ENCODE results near the gene PAQR9.
A peak's percentile ranks its signal among the peaks of the same experiment; 100 is the strongest.

PAQR9 gene, protein sequence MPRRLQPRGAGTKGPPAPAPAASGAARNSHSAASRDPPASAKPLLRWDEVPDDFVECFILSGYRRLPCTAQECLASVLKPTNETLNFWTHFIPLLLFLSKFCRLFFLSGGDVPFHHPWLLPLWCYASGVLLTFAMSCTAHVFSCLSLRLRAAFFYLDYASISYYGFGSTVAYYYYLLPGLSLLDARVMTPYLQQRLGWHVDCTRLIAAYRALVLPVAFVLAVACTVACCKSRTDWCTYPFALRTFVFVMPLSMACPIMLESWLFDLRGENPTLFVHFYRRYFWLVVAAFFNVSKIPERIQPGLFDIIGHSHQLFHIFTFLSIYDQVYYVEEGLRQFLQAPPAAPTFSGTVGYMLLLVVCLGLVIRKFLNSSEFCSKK

DNA sequence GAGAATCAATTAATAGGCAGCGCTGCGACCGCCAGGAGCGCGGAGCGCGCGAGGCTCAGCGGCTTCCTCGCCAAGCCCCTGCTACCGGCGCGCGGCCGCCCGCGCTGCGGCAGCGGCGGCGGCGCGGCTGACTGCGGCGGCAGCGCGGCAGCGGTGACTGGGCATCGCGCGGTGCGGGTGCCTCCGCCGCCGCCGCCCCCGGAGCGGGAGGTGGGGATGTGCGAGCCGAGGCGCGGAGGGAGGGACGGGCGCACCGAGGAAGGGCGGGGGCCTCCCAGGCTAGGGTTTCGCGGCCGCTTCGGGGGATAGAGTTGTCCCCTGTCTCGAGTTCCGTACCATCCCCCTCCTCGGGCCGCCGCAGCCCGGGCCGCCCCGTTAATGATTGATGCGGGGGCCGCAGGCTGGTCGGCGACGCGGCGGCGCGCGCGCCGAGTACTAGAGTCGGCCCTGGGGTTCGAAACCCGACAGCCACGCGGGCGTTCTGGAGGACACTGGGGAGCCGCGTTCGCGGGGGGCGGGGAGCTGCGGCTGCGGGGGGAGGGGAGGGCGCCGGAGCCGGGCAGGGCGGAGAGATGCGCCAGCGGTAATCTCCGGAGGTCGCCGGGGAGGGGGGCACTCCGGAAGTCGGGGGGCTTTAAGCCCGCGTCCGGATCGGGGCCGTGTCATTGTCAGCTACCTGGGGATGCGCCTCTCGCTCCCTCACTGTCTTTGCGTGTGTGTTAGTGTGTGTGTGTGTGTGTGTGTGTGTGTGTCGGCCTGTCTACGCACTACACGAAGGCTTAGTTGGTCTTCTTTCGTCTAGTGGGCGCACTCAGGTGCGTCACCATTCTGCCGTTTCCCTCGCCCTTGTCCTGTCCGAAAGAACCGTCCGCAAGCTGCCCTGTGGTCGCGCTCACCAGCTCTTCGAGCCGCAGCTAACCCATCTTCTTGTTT, at the start of gene PAQR9:
Gene PAQR9, minus strand, starts transcription at position 159 of the 933 bp plus-strand sequence. CDS start 338 bp downstream, outside the sequence.
- peaks cover 47% of the 10 kb centered on the region for H3K27me3 ChIP-seq (ENCODE audit: insufficient read depth, low read length)
- no peaks in the 10 kb centered on the region for H3K36me3 ChIP-seq (ENCODE audit: insufficient read depth, low read length)
- peak within 1 kb of the TSS; percentile 74 for H2AFZ ChIP-seq (ENCODE audit: low read length, unreplicated experiment)
- H3K4me1 ChIP-seq (ENCODE audit: control insufficient read depth, insufficient read depth, low read length, unreplicated experiment) = no peaks in the 10 kb centered on the region
- H3K27ac ChIP-seq (ENCODE audit: low read depth, low read length) = no peak within 1 kb of the TSS
- H3K79me2 ChIP-seq (ENCODE audit: control insufficient read depth, insufficient read depth, low read length, unreplicated experiment) = no peaks in the 10 kb centered on the region
- H3K4me3 ChIP-seq (ENCODE audit: low read depth, low read length) = peak within 1 kb of the TSS; percentile 85

DNA sequence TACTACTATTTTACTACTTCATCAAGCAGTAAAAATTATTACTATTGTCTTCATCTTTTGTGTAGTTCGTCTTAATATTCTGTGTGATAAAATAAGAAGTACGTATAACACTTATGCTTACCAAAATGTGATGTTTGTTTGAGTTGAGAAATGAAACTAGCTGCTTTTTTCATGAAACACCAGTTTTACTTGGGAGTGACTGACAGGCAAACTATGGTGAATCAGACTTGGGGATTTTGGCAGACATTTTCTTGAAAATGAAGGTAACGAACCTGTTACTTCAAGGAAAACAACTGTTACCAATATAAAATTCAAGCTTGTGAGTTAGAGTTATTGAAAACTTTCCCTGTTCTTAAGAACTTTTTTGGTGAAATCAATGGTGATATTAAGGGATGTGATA, 48.2 kb upstream of the PAQR9 start:
- Histone ChIP-seq H3K27ac (ENCODE audit: low read depth, low read length) (no peak overlapping the region), H3K79me2 (ENCODE audit: control insufficient read depth, insufficient read depth, low read length, unreplicated experiment) (peaks cover 80% of the 10 kb centered on the region), H3K4me3 (ENCODE audit: low read depth, low read length) (no peak overlapping the region; the same call in 1 of the 2 replicates), H3K27me3 (ENCODE audit: insufficient read depth, low read length) (no peaks in the 10 kb centered on the region), H2AFZ (ENCODE audit: low read length, unreplicated experiment) (no peak overlapping the region), H3K36me3 (ENCODE audit: insufficient read depth, low read length) (peaks cover 9% of the 10 kb centered on the region), H3K4me1 (ENCODE audit: control insufficient read depth, insufficient read depth, low read length, unreplicated experiment) (peaks cover 24% of the 10 kb centered on the region)

GRCh38 chr3:143010024-143010423, 46.5 kb upstream of the PAQR9 start:
- Histone ChIP-seq H2AFZ (ENCODE audit: low read length, unreplicated experiment) (no peak overlapping the region), H3K36me3 (ENCODE audit: insufficient read depth, low read length) (no peaks in the 10 kb centered on the region; the same call in 1 of the 2 replicates), H3K4me1 (ENCODE audit: control insufficient read depth, insufficient read depth, low read length, unreplicated experiment) (peaks cover 34% of the 10 kb centered on the region), H3K4me3 (ENCODE audit: low read depth, low read length) (no peak overlapping the region), H3K27ac (ENCODE audit: low read depth, low read length) (no peak overlapping the region), H3K79me2 (ENCODE audit: control insufficient read depth, insufficient read depth, low read length, unreplicated experiment) (peaks cover 94% of the 10 kb centered on the region), H3K27me3 (ENCODE audit: insufficient read depth, low read length) (no peaks in the 10 kb centered on the region)

GRCh38 chr3:143004823-143005222, 41.3 kb upstream of the PAQR9 start:
- peak overlapping the region; percentile 43 for H3K4me3 ChIP-seq (ENCODE audit: low read depth, low read length)
- peaks cover 31% of the 10 kb centered on the region for H3K4me1 ChIP-seq (ENCODE audit: control insufficient read depth, insufficient read depth, low read length, unreplicated experiment)
- H2AFZ ChIP-seq (ENCODE audit: low read length, unreplicated experiment) = no peak overlapping the region
- H3K27ac ChIP-seq (ENCODE audit: low read depth, low read length) = no peak overlapping the region
- H3K36me3 ChIP-seq (ENCODE audit: insufficient read depth, low read length) = no peaks in the 10 kb centered on the region
- peaks cover 89% of the 10 kb centered on the region for H3K79me2 ChIP-seq (ENCODE audit: control insufficient read depth, insufficient read depth, low read length, unreplicated experiment)
- H3K27me3 ChIP-seq (ENCODE audit: insufficient read depth, low read length) = no peaks in the 10 kb centered on the region

GRCh38 chr3:143002727-143003126, 39.3 kb upstream of the PAQR9 start:
- Histone ChIP-seq H3K4me1 (ENCODE audit: control insufficient read depth, insufficient read depth, low read length, unreplicated experiment) (peaks cover 27% of the 10 kb centered on the region), H3K79me2 (ENCODE audit: control insufficient read depth, insufficient read depth, low read length, unreplicated experiment) (peaks cover 74% of the 10 kb centered on the region), H2AFZ (ENCODE audit: low read length, unreplicated experiment) (peak overlapping the region; percentile 83), H3K27ac (ENCODE audit: low read depth, low read length) (peak overlapping the region; percentile 91), H3K36me3 (ENCODE audit: insufficient read depth, low read length) (no peaks in the 10 kb centered on the region), H3K27me3 (ENCODE audit: insufficient read depth, low read length) (no peaks in the 10 kb centered on the region), H3K4me3 (ENCODE audit: low read depth, low read length) (peak overlapping the region; percentile 83)

DNA sequence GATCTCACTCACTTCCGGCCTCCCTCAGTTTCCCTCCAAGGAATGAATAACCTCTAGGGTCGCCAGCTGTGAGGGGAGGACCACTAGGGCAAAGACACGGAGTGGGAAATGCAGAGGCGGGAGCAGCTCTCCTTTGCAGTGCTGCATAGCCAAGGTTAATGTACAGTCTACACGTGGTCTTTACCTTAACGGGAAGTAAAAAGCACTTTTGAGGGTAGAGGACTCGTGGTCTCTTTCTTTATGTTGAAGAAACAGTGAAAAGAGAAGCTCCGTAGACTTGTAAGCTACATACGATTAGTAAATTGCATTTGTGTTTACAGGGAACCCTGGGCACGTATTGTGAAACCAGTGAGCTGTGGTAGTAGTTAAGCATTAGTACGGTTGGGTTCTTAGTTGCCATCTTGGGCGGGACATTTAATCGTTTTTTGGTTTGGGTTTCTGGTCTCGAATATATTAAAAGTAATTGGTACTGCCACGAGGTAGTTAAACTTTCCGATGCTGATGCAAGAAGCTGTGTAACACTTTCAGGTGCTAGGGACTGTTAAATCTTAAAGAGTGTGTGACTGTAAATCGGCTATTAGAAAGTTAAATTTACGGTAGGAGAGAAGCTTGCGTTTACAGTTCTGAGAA, 38.7 kb upstream of the PAQR9 start:
- Histone ChIP-seq H2AFZ (ENCODE audit: low read length, unreplicated experiment) (peak overlapping the region; percentile 83), H3K4me1 (ENCODE audit: control insufficient read depth, insufficient read depth, low read length, unreplicated experiment) (peaks cover 25% of the 10 kb centered on the region), H3K36me3 (ENCODE audit: insufficient read depth, low read length) (no peaks in the 10 kb centered on the region), H3K27ac (ENCODE audit: low read depth, low read length) (peak overlapping the region; percentile 91), H3K27me3 (ENCODE audit: insufficient read depth, low read length) (no peaks in the 10 kb centered on the region), H3K79me2 (ENCODE audit: control insufficient read depth, insufficient read depth, low read length, unreplicated experiment) (peaks cover 69% of the 10 kb centered on the region), H3K4me3 (ENCODE audit: low read depth, low read length) (peak overlapping the region; percentile 83)

GRCh38 chr3:143001369-143002082, 38.1 kb upstream of the PAQR9 start, which contains the start of gene U2SURP:
Gene U2SURP (plus strand): TSS chr3:143001570. CDS start chr3:143001629, 59 bp downstream.
- H3K27me3 ChIP-seq (ENCODE audit: insufficient read depth, low read length) = no peaks in the 10 kb centered on the region
- peak within 1 kb of the TSS; percentile 83 for H3K4me3 ChIP-seq (ENCODE audit: low read depth, low read length)
- H3K79me2 ChIP-seq (ENCODE audit: control insufficient read depth, insufficient read depth, low read length, unreplicated experiment) = peaks cover 62% of the 10 kb centered on the region
- H3K4me1 ChIP-seq (ENCODE audit: control insufficient read depth, insufficient read depth, low read length, unreplicated experiment) = peaks cover 25% of the 10 kb centered on the region
- peak within 1 kb of the TSS; percentile 83 for H2AFZ ChIP-seq (ENCODE audit: low read length, unreplicated experiment)
- no peaks in the 10 kb centered on the region for H3K36me3 ChIP-seq (ENCODE audit: insufficient read depth, low read length)
- H3K27ac ChIP-seq (ENCODE audit: low read depth, low read length) = peak within 1 kb of the TSS; percentile 91

DNA sequence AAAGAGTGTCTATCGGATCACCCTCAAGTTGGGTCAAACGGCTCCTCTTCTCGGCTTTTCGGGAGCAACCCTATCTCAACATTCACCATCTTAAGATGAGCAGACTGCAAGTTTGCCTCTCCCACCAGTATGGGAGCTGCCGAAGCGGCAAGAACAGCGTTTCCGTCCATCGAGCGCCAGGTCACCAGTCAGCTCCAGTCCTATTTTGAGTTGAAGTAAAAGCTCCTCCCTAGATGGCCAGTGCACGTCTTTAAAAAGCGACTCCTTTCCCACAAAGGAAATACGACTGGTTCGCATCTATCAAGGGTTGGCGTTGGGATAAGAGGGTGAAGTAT, 37.5 kb upstream of the PAQR9 start:
- Histone ChIP-seq H3K4me1 (ENCODE audit: control insufficient read depth, insufficient read depth, low read length, unreplicated experiment) (peaks cover 25% of the 10 kb centered on the region), H3K79me2 (ENCODE audit: control insufficient read depth, insufficient read depth, low read length, unreplicated experiment) (peaks cover 57% of the 10 kb centered on the region), H3K27me3 (ENCODE audit: insufficient read depth, low read length) (no peaks in the 10 kb centered on the region), H2AFZ (ENCODE audit: low read length, unreplicated experiment) (peak overlapping the region; percentile 12), H3K4me3 (ENCODE audit: low read depth, low read length) (peak overlapping the region; percentile 83), H3K27ac (ENCODE audit: low read depth, low read length) (peak overlapping the region; percentile 91), H3K36me3 (ENCODE audit: insufficient read depth, low read length) (no peaks in the 10 kb centered on the region)

DNA sequence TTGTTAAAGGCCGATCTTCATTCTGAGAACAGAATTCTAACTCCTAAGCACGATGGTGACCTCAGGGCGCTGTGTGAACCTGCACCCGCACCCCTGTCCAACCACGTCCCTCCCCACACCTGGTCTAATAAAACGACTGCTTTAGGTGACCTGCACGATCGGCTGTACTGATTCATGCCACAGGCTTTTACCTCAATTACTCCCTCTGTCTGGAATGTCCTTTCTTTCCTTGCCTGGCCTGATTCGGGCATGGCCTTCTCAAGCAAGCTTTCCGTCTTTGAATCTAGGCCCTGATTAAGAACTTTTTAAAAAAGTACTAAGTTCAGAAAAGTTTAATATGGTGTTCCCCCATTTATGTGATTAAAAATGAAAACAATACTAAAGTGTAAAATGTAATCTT, 37.1 kb upstream of the PAQR9 start:
- no peaks in the 10 kb centered on the region for H3K36me3 ChIP-seq (ENCODE audit: insufficient read depth, low read length)
- peak overlapping the region; percentile 91 for H3K27ac ChIP-seq (ENCODE audit: low read depth, low read length)
- peak overlapping the region; percentile 33 for H2AFZ ChIP-seq (ENCODE audit: low read length, unreplicated experiment)
- H3K4me1 ChIP-seq (ENCODE audit: control insufficient read depth, insufficient read depth, low read length, unreplicated experiment) = peaks cover 20% of the 10 kb centered on the region
- H3K27me3 ChIP-seq (ENCODE audit: insufficient read depth, low read length) = no peaks in the 10 kb centered on the region
- peak overlapping the region; percentile 83 for H3K4me3 ChIP-seq (ENCODE audit: low read depth, low read length)
- peaks cover 52% of the 10 kb centered on the region for H3K79me2 ChIP-seq (ENCODE audit: control insufficient read depth, insufficient read depth, low read length, unreplicated experiment)

GRCh38 chr3:142999881-143000280, 36.4 kb upstream of the PAQR9 start:
- Histone ChIP-seq H3K79me2 (ENCODE audit: control insufficient read depth, insufficient read depth, low read length, unreplicated experiment) (peaks cover 46% of the 10 kb centered on the region), H3K27ac (ENCODE audit: low read depth, low read length) (peak overlapping the region; percentile 91), H3K36me3 (ENCODE audit: insufficient read depth, low read length) (no peaks in the 10 kb centered on the region), H3K27me3 (ENCODE audit: insufficient read depth, low read length) (no peaks in the 10 kb centered on the region), H3K4me3 (ENCODE audit: low read depth, low read length) (peak overlapping the region; percentile 83), H2AFZ (ENCODE audit: low read length, unreplicated experiment) (peak overlapping the region; percentile 33), H3K4me1 (ENCODE audit: control insufficient read depth, insufficient read depth, low read length, unreplicated experiment) (peaks cover 13% of the 10 kb centered on the region)
